Glutamatergic neuron (in vitro differentiated cells): ENCODE results near the gene PRPF40B. TPM values are rescaled to one million over a fixed set of nuclear protein-coding genes. Genes with fewer than 3 reads are reported as not detected.

Experiments
- DNase-seq: peaks from one replicate; pipeline ENCODE4 v3.0.0; 2022
- H3K27ac Mint-ChIP-seq: one replicate; pipeline ENCODE4 v1.8.0; 2020; ENCODE audit warnings: mild to moderate bottlenecking, mixed read lengths, inconsistent platforms; ENCODE audit not compliant: unreplicated experiment
- H3K27me3 Mint-ChIP-seq: one replicate; pipeline ENCODE4 v1.8.0; 2020; ENCODE audit warnings: mild to moderate bottlenecking, moderate library complexity, mixed read lengths, inconsistent platforms; ENCODE audit not compliant: unreplicated experiment
- H3K36me3 Mint-ChIP-seq: one replicate; pipeline ENCODE4 v1.8.0; 2020; ENCODE audit warnings: mild to moderate bottlenecking, mixed read lengths, inconsistent platforms; ENCODE audit not compliant: unreplicated experiment
- H3K4me1 Mint-ChIP-seq: one replicate; pipeline ENCODE4 v1.8.0; 2020; ENCODE audit warnings: mild to moderate bottlenecking, low read depth, mixed read lengths, inconsistent platforms; ENCODE audit not compliant: unreplicated experiment
- H3K4me3 Mint-ChIP-seq: one replicate; pipeline ENCODE4 v1.8.0; 2020; ENCODE audit warnings: mild to moderate bottlenecking, mixed read lengths, inconsistent platforms; ENCODE audit not compliant: unreplicated experiment
- H3K9me3 Mint-ChIP-seq: one replicate; pipeline ENCODE4 v1.8.0; 2020; ENCODE audit warnings: mild to moderate bottlenecking, moderate library complexity, mixed read lengths, inconsistent platforms; ENCODE audit not compliant: unreplicated experiment
- total RNA-seq: library from RNA; stranded (reverse); fragmentation: NEBNext Ultra II Directional; extraction: Animal tissue kit (Norgen Biotek cat#: 25700); gene quantifications from one replicate; pipeline ENCODE4 v1.2.1, GENCODE V29; 2021; ENCODE audit not compliant: unreplicated experiment
- TF ChIP-seq, protein P1 (sequence below): fragments of 200-600 bp; sonication (generic); IDR thresholded peaks from one replicate; pipeline ENCODE4 v1.5.0; 2021; ENCODE audit not compliant: partially characterized antibody, unreplicated experiment

The PRPF40B gene
- total RNA-seq, 1 donor from 2014 or later = 26.4 TPM

DNA sequence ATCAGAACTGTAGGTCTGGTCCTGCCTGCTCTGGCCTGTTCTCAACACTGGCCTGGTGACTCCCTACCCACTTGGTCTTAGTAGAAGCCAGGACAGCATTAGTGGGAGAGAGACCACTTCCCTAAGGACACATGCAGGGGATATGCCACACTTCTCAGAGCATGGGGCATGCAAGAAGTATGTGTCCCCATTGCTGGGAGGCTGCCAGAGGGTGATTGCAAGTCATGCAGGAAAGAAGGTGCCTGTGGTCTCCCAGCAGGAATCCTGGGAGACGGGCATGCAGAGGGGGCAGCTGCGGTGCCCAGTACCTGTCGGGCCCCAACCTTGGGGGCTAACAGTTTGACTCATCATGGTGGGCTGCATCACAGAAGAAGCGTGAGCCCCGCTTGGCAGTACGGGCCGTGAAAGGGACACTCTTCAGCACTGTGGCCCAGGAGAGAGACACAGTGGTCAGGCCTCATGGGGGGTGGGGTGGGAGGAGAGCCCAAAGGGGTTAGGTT is 23.0 kb downstream of the PRPF40B start:
- Mint-ChIP-seq H3K9me3 (peaks cover 4% of the 10 kb centered on the region), H3K36me3 (no peaks in the 10 kb centered on the region), H3K27ac (no peak overlapping the region), H3K4me3 (no peak overlapping the region), H3K4me1 (peaks cover 7% of the 10 kb centered on the region), H3K27me3 (peaks cover 7% of the 10 kb centered on the region)
- TF ChIP-seq, protein P1, sequence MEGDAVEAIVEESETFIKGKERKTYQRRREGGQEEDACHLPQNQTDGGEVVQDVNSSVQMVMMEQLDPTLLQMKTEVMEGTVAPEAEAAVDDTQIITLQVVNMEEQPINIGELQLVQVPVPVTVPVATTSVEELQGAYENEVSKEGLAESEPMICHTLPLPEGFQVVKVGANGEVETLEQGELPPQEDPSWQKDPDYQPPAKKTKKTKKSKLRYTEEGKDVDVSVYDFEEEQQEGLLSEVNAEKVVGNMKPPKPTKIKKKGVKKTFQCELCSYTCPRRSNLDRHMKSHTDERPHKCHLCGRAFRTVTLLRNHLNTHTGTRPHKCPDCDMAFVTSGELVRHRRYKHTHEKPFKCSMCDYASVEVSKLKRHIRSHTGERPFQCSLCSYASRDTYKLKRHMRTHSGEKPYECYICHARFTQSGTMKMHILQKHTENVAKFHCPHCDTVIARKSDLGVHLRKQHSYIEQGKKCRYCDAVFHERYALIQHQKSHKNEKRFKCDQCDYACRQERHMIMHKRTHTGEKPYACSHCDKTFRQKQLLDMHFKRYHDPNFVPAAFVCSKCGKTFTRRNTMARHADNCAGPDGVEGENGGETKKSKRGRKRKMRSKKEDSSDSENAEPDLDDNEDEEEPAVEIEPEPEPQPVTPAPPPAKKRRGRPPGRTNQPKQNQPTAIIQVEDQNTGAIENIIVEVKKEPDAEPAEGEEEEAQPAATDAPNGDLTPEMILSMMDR = no peak
- no peak for DNase-seq

DNA sequence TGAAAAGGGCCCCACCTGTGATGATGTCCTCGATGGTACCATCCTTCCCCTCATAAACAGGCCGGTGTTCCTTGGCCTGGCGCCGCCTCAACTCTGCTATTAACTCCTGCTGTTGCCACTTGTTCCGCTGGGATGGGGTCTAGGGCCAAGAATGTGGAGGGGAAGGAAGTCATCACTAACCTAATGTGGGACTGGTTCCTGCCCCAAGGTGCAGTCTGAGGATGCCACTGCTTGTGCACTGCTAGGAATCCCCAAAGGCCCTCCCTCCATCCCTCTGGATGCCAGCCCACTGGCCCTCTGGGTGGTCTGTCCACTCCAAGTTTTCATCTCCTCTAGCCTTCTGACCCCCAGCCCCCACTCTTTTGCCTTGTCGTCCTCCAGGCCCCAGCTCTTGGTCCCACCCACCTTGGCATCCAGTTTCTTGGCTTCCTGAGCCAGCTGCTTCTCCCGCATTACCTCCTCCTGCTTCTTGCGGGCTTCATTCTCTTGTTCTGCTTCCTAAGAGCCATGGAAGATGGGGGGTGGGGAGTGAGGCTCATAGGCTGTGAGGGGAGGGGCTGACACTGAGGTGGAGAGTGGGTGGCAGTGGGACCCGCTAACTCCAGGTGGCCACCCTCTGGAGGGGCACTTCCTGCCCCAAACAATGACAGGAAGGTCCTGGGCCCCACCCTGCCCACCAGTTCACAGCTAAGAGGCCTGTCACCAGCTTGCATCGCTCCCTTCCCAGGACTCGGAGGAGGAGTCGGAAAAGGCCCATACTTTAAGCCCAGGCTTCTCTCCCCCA is 23.7 kb downstream of the PRPF40B start:
- H3K27ac Mint-ChIP-seq = no peak overlapping the region

DNA sequence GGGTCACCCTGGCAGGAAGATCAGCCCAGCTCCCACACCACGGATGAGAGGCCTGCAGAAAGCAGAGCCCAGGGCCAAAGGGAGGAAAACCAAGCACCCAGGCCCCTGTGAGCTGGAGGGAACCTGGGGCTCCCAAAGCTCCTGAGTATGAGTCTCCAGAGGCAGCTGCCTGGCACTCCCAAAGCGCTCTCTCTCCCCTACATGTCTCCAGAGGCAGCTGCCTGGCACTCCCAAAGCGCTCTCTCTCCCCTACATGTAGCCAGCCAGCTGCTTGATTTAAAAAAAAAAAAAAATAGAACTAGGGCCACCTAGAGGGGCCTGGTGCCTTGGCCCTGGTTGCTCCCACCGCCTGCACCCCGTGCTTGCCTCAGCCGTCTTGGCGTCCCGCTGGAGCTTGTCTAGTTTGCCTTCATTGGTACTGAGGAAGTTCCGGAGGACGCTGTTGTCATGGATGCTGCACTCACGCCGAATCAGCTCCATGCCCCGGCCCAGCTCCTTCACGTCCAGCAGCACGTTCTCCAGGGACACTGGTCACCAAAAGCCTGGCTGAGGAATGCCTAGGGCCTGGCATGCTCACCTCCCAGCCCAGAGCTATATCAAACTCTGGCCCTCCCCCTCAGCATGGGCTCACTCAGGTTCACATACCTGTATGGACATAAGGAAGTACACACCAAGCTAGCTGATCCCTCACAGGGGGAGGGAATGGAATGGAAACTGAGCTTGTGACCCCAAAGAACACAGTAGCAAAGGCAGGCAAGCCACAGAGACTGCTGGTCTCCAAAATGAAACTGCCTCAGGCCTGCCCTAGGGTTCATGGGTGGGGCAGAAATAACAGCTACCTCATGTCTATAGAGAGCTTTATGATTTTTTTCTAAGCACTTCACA is 24.7 kb downstream of the PRPF40B start:
- TF ChIP-seq, protein P1 = no peak
- Mint-ChIP-seq H3K9me3 (peaks cover 5% of the 10 kb centered on the region), H3K4me1 (peaks cover 7% of the 10 kb centered on the region), H3K4me3 (no peak overlapping the region), H3K36me3 (no peaks in the 10 kb centered on the region), H3K27ac (no peak overlapping the region), H3K27me3 (peaks cover 7% of the 10 kb centered on the region)
- DNase-seq = no peak

More for the DNA sequence above, 23.7 kb downstream of the PRPF40B start:
- TF ChIP-seq, protein P1 = no peak
- no peak for DNase-seq
- H3K4me1 Mint-ChIP-seq = peaks cover 7% of the 10 kb centered on the region
- H3K36me3 Mint-ChIP-seq = no peaks in the 10 kb centered on the region
- no peak overlapping the region for H3K4me3 Mint-ChIP-seq
- peaks cover 4% of the 10 kb centered on the region for H3K9me3 Mint-ChIP-seq
- peaks cover 7% of the 10 kb centered on the region for H3K27me3 Mint-ChIP-seq

DNA sequence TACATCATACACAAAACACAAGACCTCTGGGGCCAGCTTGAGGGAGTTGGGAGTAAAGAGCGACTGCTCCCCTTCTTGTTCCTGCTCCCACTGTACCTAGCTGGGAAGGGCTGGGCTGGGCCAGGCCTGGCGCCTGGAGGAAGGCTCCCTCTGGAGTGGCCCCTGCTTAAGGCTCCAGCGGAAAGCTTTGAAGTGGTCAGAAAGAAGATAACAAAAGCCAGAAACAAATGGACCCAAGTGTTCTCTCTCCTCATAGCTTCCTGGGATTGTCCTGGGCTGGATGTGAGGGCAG is 25.3 kb downstream of the PRPF40B start:
- no peaks in the 10 kb centered on the region for H3K36me3 Mint-ChIP-seq
- no peak overlapping the region for H3K4me3 Mint-ChIP-seq
- H3K9me3 Mint-ChIP-seq = peaks cover 3% of the 10 kb centered on the region
- DNase-seq = no peak
- no peak overlapping the region for H3K27ac Mint-ChIP-seq
- peaks cover 7% of the 10 kb centered on the region for H3K27me3 Mint-ChIP-seq
- TF ChIP-seq, protein P1 = no peak
- H3K4me1 Mint-ChIP-seq = peaks cover 7% of the 10 kb centered on the region
